GM12864 (cell line): Measurements from ENCODE around the gene CD22.
A peak's percentile ranks its signal among the peaks of the same experiment; 100 is the strongest.
"Not testable (repeated sequence)": the region's sequence is repeated elsewhere in the genome, so short reads cannot be mapped to it uniquely, and the experiment has no call there.

ENCODE experiments used
- DNase-seq: peaks from one replicate; pipeline ENCODE4 v3.0.0-alpha.2; 2011; ENCODE audit warnings: low read depth
- H3K4me3 ChIP-seq: 2 replicates; pipeline ENCODE4 v1.5.1; 2011; ENCODE audit warnings: mild to moderate bottlenecking, low read depth, low read length, control low read depth
- TF ChIP-seq, protein P1 (sequence below): IDR thresholded peaks from 2 replicates; pipeline ENCODE4 v1.5.1; 2011; ENCODE audit warnings: low read depth, mild to moderate bottlenecking, moderate library complexity, low read length, control low read depth, inconsistent platforms; ENCODE audit errors: missing control alignments

The CD22 gene

DNA sequence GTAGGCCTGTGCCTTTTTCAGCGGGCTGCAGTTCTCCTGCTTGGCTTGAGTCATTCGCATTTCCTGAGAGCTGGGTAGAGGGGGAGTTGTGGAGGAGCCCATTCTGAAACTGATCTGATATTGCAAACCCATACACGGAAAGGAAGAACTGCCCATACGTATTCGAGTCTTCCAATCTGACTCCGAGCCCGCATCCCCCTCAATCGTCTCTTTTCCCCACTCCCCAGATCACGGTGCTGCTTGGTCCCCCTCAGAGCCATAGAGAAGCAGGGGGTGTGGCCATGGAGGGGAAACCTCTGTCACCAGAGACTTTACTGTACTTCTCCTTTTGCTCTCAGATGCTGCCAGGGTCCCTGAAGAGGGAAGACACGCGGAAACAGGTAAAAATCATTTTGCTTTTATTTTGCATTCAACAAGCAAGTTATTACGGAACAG lies at the start of gene CD22:
CD22 (plus strand) TSS at position 337 of the 435 bp plus-strand sequence. CDS start 2,854 bp downstream, outside the sequence.
- TF ChIP-seq, protein P1, sequence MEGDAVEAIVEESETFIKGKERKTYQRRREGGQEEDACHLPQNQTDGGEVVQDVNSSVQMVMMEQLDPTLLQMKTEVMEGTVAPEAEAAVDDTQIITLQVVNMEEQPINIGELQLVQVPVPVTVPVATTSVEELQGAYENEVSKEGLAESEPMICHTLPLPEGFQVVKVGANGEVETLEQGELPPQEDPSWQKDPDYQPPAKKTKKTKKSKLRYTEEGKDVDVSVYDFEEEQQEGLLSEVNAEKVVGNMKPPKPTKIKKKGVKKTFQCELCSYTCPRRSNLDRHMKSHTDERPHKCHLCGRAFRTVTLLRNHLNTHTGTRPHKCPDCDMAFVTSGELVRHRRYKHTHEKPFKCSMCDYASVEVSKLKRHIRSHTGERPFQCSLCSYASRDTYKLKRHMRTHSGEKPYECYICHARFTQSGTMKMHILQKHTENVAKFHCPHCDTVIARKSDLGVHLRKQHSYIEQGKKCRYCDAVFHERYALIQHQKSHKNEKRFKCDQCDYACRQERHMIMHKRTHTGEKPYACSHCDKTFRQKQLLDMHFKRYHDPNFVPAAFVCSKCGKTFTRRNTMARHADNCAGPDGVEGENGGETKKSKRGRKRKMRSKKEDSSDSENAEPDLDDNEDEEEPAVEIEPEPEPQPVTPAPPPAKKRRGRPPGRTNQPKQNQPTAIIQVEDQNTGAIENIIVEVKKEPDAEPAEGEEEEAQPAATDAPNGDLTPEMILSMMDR: no peak
- no peak for DNase-seq
- H3K4me3 ChIP-seq: peak within 1 kb of the TSS; percentile 87

DNA sequence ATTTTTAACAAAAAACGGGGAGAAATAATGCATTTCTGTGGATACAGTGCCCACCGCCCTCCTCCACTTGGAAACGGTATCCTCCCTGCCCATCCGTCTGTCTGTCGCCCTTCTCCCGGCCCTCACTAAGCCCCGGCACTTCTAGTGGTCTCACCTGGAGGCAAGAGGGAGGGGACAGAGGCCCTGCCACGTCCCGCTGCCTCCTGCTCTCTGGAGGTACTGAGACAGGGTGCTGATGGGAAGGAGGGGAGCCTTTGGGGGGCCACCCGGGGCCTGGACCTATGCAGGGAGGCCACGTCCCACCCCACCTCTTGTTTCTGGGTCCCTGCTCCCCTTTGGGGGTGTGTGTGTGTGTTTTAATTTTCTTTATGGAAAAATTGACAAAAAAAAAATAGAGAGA lies 49.6 kb upstream of the CD22 start:
- no peak for DNase-seq
- TF ChIP-seq, protein P1: no peak
- no peak overlapping the region for H3K4me3 ChIP-seq

DNA sequence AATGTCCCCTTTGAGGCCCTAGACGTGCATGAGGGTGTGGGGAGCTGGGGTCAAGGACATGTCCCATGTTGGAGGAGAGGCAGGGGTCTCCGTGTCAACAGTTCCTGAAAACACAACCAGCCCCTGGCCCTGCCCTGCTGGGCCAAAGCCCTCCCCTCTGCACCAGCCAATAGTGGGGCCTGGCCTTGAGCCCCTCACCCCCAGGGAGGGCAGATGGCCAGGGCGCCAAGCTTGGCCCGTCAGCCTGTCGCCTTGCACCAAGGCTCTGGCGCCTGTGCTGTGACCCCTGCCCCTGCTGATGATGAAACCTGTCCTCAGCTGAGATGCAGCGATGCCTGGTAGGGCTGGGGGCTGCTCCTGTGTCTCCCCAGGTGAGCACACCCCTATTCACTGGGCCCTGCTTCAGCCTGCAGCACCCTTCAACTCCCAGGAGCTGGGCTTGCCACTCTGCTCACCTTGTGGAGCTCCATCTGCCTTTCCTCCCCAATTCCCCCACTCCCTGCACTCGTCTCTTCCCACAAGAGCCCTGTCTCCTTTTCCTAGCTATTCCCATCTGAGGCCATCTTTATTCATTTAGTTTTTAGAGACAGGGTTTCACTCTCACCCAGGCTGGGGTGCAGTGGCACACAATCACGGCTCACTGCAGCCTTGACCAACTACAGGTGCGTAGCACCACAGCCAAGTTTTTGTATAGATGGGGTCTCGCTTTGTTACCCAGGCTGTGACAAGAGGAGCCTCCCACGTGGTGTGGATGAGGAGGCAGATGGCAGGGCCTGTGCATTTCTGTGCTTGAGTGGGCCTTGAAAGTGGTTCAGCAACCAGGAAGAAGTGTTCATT lies 48.8 kb upstream of the CD22 start:
- no peak for DNase-seq
- H3K4me3 ChIP-seq: no peak overlapping the region
- TF ChIP-seq, protein P1: no peak

DNA sequence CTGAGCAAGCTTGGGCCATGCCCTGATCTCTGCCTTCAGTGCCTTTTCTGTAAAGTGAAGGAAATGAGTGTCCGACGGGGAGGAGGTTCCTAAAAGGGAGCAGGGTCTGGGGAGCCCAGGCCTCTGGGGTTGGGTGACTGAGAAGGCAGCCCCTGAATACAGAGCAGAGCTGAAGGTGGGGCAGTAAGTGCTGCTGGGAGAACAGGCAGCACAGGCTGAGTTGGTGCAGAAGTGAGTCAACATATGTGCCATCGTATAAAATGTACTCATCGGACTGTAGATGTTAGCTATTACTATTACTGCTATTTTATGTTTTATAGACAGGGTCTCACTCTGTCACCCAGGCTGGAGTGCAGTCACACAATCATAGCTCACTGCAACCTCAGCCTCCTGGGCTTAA lies 47.7 kb upstream of the CD22 start:
- TF ChIP-seq, protein P1: no peak
- no peak overlapping the region for H3K4me3 ChIP-seq
- no peak for DNase-seq

DNA sequence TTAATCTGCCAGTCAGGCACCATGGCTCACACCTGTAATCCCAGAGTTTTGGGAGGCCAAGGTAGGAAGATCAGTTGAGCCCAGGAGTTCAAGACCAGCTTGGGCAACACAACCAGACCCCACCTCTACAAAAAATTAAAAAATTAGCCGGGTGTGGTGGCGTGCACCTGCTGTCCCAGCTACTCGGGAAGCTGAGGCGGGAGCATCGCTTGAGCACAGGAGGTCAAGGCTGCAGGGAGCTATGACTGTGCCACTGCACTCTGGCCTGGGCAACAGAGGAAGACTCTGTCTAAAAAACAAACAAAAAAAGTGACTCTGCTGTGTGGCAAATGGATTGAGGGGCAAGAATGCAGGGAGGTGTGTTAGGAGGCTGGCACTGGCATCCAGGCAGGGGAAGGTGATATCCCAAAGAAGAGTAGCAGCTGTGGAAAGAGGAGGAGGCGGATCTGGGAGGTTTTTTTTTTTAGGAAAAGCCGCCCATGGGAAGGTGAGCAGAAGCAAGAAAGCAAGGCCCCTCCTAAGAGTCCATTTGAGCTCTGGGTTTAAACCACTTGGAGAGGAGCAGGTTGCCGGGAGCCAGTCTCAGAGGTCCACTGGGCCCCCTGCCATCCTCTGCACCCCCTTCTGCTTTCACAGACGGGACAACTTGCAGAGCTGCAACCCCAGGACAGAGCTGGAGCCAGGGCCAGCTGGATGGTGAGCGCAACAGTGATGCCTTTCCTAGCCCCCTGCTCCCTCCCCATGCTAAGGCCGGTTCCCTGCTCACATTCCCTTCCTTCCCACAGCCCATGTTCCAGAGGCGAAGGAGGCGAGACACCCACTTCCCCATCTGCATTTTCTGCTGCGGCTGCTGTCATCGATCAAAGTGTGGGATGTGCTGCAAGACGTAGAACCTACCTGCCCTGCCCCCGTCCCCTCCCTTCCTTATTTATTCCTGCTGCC lies 44.6 kb upstream of the CD22 start:
- H3K4me3 ChIP-seq: no peak overlapping the region
- TF ChIP-seq, protein P1: no peak
- no peak for DNase-seq

DNA sequence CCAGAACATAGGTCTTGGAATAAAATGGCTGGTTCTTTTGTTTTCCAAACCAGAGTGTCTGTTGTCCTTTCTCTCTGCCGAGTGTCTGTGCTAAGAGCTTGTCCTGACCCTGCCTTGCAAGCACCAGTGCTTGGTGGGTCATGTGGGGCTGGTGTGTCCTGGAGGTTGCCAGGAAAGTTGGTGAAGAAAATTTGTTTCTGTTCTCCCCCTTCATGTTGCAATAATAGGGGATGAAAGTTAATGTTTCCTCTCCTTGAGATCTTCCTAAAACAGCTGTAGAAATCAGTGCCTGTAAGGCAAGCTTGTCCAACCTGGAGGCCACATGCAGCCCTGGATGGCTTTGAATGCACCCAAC lies 43.9 kb upstream of the CD22 start:
- no peak overlapping the region for H3K4me3 ChIP-seq
- TF ChIP-seq, protein P1: no peak
- DNase-seq: no peak

DNA sequence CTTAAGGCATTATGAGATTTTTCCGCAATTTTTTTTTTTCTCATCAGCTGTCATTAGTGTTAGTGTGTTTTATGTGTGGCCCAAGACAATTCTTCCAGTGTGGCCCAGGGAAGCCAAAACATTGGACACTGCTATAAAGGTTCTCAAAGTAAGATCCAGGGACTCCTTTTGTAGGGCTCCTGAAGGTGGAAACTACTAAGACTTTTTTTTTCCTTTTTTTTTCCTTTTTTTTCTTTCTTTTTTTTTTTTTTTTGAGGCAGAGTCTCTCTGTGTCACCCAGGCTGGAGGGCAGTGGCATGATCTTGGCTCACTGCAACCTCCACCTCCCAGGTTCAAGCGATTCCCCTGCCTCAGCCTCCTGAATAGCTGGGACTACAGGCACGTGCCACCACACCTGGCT lies 43.5 kb upstream of the CD22 start:
- H3K4me3 ChIP-seq, DNase-seq: not testable (repeated sequence)

DNA sequence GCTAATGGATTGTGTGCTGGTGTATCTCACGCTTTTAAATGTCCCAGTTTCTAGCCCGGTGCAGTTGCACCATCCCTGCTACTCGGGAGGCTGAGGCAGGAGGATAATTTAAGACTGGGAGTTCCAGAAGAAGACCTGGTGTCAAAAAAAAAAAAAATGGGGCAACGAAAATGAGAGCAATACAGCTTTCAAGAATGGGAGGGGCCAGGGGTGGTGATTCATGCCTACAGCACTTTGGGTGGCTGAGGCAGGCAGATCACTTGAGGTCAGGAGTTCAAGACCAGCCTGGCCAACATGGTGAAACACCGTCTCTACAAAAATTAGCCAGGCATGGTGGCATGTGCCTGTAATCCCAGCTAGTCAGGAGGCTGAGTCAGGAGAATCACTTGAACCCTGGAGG lies 42.9 kb upstream of the CD22 start:
- not testable (repeated sequence) for DNase-seq, H3K4me3 ChIP-seq
